NCI-H128 (cell line): ENCODE results near the gene TAPT1.

Experiments
- DNase-seq: peaks from one replicate; lab custom pipeline; 2025; ENCODE audit not compliant: unreplicated experiment; lab: John Stamatoyannopoulos, UW

TAPT1 gene

DNA sequence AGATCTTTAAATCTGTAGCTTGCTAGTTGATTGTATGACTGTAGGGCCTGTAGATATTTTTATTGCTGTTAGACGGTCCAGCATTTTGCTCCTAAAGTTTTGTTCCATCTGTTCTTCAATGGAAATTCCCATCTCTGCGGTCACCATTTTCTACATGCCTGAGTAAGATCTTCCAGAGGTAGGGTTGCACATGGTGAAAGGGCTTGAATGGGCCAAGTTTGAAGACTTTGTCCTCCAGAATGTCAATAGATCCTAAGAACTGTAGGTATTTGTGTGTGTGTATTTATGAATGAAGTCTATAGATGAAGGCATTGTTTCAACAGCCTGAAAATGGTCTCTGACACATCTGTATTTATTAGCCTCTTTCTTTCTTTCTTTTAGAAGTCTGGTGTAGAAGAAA is 22.3 kb upstream of the TAPT1 start:
- no peak for DNase-seq

DNA sequence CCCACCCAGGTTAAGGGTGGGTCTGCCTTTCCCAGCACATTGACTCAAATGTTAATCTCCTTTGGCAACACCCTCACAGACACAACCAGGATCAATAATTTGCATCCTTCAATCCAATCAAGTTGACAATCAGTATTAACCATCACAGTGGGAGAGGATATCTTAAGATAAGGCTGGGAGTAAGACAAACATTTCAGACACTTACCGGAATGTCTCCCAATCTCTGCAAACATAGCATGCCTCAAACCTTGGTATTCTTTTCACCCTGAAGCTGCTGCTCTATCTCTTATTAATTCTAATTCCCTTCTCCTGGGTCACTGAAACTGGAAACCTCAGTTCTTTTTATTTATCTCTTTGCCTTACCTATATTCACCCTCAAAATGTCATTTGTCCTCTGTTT is 19.0 kb upstream of the TAPT1 start:
- no peak for DNase-seq

DNA sequence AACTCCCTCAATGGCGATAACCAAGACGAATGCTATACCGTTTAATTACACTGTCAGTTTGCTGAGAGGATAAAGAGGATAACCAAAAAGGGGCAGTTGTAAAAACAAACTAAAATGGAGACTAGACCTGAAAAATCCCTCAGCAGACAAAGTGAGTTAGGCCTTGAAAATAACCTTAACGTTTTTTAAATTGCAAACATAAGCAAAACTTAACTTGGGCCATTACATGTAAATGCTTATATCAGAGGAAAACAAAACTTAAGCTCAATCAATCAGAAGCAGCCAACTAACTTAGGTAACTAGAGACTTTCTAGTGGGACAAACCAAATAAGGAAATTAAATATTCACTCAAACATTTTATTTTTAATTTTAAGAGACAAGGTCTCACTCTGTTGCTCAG is 17.0 kb upstream of the TAPT1 start:
- no peak for DNase-seq

DNA sequence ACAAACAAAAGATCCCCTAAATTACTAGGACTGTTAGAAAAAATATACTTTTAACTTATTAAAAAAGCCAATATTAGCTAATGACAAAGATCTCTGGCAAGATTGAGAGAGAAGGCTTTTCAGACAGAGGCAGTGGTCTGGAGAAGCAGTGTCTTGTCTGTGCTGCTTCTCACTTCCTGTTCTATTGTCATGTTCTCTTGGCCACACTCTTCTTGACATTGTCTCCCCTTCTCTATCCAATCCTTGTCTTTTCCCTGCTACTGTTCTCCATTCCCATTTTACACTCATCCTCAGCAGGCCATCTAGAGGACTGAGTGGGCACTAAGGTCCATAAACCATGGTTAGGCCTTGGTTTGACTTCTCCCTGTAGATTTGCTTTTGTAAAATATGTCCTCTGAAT is 14.0 kb upstream of the TAPT1 start:
- no peak for DNase-seq

DNA sequence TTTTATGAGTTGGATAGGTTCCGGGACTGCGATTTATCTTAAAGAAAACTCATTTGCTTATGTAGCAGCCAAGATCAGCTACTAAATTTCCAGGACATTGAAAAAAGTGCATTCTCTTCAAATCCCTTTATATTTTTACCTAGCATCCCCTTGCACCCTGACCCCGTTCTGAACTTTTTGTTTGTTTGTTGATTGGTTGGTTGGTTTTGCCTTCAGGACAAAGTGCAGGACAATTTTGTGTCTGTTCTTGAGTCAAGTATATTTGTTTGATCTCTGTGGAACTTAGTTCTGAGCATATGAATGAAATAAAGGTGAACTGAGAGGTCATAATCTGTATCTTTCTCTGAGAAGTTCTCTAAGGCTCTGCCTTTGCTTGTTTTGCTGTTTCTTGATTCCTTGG is 12.8 kb upstream of the TAPT1 start:
- DNase-seq, result no peak

DNA sequence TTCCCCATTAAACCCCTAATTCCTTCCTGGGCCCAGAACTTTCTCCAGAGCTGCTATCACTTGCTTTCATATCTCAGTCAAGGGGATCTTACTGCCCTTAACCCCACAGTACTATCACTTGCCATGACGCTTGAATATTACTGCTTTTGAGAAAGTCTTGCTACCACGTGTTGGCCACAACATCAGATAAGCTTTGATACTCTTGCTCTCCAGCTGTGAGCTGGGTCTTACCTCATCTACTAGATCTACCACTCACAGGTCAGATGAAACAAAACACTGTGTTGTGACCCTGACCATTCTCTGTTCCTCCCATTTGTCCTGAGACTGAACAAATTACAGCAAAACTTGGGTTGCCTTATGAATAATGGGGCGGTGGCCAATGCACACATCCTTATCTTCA is 12.1 kb upstream of the TAPT1 start:
- DNase-seq, result no peak

DNA sequence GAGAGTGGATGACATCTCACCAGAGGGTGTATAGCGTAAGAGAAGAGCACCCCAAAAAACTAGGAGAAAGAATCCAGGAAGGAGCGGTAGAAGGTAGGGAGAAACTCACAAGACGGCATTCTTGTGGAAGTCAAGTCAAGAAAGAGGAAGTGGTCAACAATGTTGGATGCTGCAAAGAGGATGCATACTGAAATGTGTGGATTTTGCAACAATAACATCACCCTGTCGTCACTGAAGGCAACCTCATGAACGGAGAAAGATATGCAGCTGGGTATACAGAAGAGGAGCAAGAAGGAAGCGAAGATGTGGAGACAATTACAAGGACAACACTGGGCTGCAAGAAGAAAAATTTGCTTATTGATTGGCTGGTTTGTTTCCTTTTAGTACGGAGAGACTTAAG is 11.4 kb upstream of the TAPT1 start:
- DNase-seq, result no peak

DNA sequence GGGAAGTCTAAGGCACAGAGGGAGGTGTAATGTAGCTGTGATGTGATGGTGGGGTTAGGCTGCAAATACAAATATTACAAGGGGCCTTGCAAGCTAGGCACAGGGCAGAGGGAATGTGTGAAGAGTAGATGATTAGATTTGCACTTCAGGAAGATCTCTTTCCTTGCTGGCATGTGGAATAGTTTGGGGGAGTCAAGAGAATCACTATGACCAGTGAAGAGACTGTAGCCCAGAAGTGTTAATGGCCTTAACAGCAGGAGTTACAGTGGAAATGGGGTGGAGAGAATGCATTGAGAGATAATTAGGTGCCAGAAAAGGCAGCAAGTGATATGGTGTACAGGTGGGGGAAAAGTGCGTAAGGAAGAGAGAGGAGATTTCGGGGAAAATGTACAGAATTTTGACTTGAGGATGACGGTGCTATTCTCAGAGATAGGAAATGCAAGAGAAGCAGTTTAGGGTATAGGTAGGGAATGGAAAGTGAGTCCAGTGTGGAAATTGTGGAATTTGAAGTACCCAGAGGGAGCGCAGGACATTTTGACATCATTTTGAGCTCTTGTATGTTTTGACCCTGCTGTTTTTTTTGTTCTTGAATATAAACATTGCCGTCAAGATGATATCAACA is 10.2 kb upstream of the TAPT1 start:
- DNase-seq, result no peak

DNA sequence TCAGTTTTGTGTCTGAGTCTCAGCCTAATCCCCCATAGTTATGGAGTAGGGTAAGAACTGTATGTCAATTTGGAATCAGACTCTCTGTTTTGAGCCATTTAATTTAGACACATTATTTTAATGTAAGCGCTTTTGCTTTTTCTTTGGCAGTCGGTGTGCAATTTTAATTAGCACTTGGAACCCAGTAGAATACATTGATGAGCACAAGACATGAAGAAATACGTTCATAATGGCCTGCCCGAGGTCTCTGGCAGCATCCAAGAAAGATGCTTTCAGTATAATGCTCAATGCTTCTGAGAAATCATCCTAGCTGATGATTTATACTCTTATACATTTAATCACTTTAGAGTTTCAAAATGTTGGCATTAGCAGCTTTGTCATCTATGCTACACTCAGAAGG is 8.9 kb upstream of the TAPT1 start:
- DNase-seq, result no peak

DNA sequence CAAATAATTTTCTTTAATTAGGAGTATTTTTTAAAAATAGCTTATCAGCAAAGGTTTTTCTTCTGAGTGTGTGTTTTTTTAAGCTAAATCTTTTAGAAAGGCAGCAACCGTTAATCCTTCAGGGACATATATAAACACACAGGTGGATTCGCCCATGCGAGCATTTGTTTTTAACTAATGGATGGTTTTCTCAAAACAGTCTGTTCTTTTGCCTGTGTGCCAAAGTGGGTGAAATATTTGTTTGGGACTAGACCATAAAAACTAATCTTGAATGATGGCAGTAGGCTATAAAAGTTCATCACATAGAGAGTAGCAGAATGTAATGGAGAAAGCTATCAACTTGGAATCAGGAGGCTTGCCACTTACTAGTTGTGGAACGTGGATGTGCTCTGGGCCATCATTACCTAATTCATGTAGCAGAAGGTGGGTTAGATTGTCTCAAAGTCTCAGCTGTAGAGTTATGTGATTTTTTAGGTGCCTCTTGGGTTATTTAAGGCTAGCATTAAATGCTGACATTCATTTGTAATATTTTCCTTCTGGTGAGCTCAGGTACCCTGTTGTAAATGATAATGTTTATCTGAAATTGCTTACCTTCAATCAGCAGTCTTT is 7.4 kb upstream of the TAPT1 start:
- no peak for DNase-seq

DNA sequence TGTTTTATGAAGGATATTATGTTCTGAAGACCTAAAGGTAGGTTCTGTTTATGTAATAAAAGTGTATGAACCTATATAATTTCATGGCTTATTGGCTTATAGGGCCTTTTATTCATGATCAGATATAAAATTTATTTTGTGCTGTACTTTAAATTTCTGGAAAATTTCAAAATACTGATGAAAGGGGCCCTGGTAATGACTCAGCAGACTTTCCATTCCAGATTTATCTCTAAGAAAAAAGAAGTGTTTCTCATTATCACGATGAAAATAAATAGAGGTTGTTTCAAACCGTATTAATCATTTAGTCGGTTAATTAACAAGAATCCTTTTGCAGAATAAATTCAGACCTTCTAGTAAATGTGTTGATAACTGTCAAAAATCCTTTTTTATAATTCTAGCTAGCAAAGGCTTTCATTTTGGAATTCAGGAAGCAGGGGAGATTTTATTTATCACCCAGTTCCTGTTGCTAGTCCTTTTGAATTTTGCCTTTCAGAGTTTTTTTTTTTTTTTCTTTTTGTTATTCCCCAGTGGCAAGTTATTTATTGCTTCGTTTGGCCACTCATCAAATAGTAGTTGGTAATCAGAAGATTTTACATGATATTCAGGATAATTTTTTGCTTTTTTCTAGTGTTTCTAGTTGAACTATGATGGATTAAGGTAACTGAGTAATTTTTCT is 5.4 kb upstream of the TAPT1 start:
- no peak for DNase-seq

DNA sequence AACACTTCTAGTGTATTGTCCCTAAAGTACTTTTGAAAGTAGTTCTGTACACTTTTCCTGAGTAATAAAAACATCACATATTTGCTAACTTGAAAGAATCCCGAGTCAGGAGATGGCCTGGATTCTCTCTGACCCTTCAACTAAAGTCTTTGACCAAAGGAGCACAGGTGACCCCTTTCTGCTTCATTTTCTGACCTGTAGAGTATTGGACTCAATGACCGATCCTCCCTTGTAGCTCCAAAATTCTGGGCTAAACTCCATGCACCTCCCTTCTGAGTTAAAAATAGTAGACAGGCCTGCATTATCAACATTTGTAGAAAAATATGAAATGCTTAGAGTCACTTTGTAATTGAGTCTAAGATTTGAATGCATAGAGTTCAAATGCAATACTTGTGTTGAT is 4.0 kb upstream of the TAPT1 start:
- DNase-seq, result no peak

DNA sequence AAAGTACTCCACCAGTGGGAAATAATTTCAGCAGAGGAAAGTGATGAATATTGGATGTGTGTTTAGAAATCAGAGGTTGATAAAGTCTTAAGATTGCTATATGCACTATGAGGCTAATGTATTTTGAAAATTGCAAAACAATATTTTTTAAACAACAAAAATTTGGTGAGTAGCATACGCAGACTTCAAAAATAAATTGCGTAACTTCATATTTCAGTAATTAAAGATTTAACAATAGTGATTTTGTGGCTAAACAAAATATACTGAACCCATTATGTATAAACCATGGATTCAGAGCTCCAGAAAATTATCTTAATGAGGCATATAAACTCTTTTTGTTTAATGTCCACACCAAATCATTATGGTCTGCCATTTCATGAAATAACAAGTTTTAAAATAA is 3.3 kb upstream of the TAPT1 start:
- DNase-seq, result no peak

DNA sequence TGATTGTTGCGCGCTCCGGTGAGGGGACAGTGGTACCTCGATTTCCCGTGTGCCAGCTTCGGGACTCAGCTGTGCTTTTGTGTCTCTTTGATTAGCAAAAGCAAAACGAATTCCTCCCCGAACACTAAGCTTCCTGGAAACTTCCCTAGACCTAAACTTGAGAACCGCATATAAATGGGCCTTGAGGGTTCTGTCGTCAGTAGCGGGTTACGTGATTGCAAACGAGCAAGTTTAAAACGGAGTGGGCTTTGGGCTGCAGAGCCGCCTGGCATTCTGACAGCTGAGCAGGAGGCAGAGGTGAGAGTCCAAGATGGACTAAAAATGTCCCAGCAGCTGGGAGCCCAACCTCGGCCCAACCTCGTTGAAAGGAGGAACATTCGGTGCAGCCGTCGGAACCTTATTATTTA is 1.2 kb upstream of the TAPT1 start:
- DNase-seq, result no peak

DNA sequence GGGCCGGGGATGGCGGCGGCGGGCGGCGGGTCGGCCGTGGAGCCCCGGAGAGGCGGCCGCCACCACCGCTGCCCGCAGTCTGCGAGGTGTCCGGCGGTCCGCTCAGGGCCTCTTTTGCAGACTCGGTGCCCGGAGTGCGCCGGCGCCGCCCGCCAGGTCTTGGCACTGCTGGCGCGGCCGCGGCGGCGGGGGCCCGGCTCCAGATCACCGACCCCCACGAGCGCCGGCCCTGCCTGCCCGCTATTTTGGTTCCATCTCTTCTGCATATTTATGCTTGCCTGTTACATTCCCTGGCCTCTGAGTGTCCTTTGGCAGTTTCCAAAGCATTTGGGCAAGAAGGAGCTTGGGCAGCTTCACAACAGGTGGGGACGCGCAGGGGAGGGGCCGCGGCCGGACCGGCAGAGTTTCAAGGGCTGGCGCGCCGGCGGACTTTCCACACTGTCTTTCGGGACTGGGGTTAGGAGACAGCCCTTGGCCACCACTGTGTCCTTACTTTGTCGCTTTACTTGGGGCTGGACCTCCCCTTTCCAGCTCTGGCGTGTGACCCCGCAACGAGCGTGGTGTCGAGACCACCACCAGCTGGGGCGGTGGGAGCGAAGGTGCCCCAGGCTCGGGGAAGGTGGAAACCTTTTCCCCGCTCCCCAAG is 668 bp upstream of the TAPT1 start:
- no peak for DNase-seq

DNA sequence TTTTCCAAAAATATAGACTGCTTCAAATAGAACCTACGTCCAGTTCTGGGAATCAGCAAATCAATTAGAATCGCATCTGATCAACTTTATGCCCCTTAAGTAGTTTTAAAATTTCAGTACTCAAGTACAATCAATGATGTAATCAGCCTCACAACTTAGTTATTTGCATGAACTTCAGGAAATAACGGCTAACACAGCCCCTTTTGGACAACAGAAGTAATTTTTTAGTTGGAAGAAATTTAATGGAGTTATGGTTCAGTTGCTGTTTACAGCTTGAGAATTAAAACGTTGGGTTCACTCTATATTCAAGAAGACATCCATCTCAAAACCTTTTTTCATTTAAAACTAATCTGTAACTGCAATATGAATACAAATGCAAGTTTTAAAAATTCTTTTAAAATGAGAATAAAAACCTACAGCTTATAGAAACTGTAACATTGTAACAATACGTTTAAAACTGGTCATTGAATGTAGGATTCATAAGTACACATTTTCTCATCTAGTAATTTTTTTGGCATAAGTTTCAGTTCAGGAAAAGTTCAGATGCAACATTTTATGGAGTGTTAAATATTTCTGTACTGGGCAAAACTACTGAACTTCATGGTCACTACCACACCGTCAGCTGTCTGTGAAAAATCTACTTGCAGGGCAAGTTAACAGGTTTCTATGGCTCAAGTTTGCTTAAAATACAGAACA is 956 bp downstream of the TAPT1 start:
- no peak for DNase-seq

DNA sequence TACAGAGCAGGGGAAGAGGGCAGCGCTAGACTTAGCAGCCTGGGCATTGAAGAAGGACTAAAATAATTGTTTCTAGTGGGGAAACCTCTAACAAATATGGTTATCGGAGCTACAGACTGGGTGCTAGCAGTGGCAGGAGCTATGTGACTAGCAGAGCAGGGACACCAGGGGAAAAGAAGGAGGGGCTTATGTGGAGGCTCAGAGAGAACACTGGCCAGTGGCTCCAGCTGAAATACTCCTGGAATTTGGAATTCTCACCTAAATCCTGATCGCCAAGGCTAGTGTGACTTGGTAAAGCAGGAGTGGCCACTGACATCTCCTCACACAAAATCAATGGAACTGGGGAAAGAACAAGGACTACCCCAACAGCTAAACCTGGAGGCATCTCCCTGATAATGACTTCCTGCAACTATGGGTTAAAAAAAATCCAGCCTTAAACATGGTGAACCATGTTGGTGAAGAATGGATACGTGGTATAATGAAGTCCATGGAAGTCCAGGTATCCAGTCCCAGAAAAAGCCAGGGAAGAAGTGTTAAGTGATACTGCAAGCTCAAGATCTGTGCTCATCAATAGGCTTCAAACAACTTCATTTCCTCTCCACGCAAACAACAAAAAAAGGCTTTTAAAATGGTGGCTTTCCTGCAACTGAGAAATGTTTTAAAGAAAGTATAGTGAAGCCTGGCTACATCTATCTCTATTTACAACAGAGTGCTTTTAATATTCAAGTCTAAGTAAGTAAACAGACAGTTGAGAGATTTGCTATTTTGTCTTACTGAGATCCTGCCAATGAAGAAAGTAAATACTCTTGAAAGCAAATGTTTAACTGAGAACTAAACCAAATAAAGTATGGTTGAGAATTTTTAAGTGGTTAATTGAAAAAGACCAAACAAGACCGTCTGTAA is 1.8 kb downstream of the TAPT1 start:
- no peak for DNase-seq

DNA sequence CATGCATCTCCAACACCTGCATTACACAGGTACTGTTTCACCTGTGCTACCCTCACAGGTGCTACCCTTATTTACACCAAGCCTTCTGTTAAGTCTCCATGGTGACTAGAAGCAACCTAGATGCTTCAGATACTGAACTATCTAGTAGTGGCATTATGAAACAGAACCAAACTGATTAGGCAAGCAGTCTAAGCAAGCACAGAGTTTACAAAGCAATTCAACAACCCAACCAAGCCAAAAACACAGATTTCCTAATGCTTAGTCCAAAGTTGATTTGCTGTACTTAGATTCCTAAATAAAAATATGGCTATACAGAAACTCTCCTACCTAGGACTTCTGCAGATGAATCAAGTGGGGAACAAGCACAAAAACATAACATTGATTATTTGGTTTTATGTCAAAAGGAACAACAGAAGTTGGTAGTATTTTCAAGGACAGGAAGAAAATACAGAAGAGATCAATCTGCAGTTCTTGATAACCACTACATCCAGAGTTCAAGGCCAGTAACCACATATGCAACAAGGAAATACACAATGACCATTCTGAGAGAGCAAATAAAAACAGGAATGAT is 3.2 kb downstream of the TAPT1 start:
- DNase-seq, result no peak

DNA sequence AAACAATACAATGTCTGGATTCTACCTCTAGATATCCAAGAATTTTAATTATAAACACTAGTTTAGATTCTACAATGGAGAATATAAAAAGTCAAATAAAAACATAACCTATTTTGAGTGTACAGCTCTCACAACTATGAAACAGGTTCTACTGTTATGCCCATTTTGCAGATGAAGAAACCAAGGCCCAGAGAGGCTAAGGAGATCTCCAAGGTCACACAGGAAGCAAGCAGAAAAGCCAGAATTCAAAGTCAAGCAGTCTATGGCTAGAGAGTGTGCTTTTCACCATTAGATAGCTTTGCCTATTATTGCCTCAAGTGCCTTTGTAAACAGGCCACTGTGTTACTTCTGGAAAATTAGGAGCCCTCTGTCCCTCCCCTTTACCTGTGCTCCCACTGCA is 7.3 kb downstream of the TAPT1 start:
- no peak for DNase-seq

DNA sequence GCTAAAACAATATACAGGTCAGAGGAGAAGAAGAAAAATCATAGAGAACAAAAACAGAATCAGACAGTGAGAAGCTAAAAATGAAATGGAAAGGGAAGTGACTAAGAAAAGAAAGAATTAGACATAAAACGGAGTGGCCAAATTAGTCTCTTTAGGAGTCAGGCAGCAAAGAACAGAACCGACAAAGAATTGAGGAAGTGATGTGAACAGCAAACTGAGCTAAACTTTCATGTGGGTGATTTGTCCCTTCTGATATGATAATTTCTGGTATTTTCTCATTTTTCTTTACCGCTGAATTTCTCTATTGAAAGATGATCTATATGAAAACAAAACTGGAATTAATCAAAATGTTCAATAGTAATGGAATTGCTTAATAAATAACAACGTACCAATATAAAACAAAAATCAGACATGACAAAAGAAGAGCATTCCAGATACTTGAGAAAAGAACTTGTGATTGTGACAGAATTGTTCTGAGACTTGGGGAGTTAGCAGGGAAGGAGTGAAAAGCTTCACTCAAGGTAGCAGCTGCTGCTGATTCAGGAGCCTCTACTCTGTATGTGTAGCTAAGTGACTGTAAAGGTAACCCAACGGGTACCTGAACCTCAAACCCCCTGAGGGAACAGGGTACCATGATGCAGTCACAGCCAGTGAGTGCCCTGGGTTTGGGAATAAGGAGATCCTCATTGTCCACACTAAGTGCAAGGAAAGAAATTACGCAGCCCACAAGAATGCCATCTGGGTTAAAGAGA is 8.8 kb downstream of the TAPT1 start:
- DNase-seq, result no peak
